ENCODE measurements around the gene KCMF1. TPM values are rescaled to one million over a fixed set of nuclear protein-coding genes. Genes with fewer than 3 reads are reported as not detected.

The KCMF1 gene
- total and polyA plus RNA-seq, 10 of the 15 experiments (the other 5 are each of a cell fraction or from before 2014, with no cell fraction given), result 8.4 to 124 (median 43.0) TPM

DNA sequence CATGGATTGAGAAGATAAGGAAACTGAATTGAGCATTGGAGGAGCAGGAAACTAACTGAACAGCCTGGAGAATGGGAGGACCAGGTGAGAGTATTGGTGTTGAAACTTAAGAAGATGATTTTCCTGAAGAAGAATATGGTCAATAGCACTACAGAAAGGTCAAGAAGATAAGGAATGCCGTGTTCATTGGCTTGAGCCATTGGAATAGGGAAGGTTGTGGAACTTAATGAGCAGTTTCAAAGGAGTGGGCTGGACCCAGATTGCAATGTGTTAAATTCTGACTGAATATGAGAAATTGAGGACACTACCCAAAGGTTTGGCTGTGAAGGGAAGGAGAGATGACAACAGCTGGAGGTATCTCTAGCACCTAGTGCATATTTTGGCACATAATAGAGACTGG is 19.0 kb downstream of the KCMF1 start:
- Histone ChIP-seq H3K4me3 (no peak overlapping the region), H3K4me2 (ENCODE audit: control insufficient read depth, insufficient read depth) (no peak overlapping the region), H3K4me1 (ENCODE audit: control insufficient read depth, insufficient read depth, low read length) (no peaks in the 10 kb centered on the region), H3K36me3 (ENCODE audit: control insufficient read depth in 2 of 2, insufficient read depth in 2 of 2, low read length in 1 of 2) (no peaks in the 10 kb centered on the region; a peak in 3 of 4 replicates), H3K9me3 (replicated peaks; ENCODE audit: control insufficient read depth, insufficient read depth, low read length) (no peaks in the 10 kb centered on the region), H3K27ac (ENCODE audit: control insufficient read depth, insufficient read depth) (no peak overlapping the region), H3K79me2 (ENCODE audit: control insufficient read depth, insufficient read depth, low read length) (peaks cover 80% of the 10 kb centered on the region), H2AFZ (ENCODE audit: control insufficient read depth, low read depth, low read length) (no peak overlapping the region), H3K9ac (ENCODE audit: control insufficient read depth, insufficient read depth, low read length) (no peak overlapping the region), H4K20me1 (ENCODE audit: control insufficient read depth, insufficient read depth) (0 out of 2 replicates have a peak, but pooled peaks cover 4% of the 10 kb centered on the region), H3K27me3 (replicated peaks in 1 of 2; ENCODE audit: control insufficient read depth in 2 of 2, insufficient read depth in 2 of 2, low read length in 1 of 2) (no peaks in the 10 kb centered on the region)
- POLR2A ChIA-PET, result no interaction called here
- SMC1A ChIA-PET (ENCODE audit: uncharacterized antibody, unreplicated experiment), result no interaction called here
- no peak for DNase-seq (ENCODE audit: low read depth, low spot score)
- CTCF ChIA-PET, result interaction anchor here (1.4 kb wide), 1 partner anchor 65 kb away, joined by 5 read pairs; no protein-coding TSS in a partner anchor
- WGBS (ENCODE audit: insufficient coverage, insufficient replicate concordance, low lambda C conversion rate, missing lambda C conversion rate), result 100% methylated on average over 1 of the region's 1 CpG
- TF ChIP-seq SUPT20H (IDR thresholded peaks at IDR 0.05; ENCODE audit: borderline replicate concordance, control insufficient read depth, low read depth, low read length), result no peak
- no peak for TF ChIP-seq ZNF592 (IDR thresholded peaks at IDR 0.05)
- TF ChIP-seq ETV6 (conservative IDR thresholded peaks at IDR 0.05 in 1 of 2, IDR thresholded peaks at IDR 0.05 in 1 of 2; ENCODE audit: borderline replicate concordance in 1 of 2, low read depth in 1 of 2), result no peak
- TF ChIP-seq POLR2AphosphoS5 (IDR thresholded peaks at IDR 0.05; ENCODE audit: low read length), result no peak
- BruUV-seq (replicated peaks), result no TSS peak
- no peak for FAIRE-seq
- in situ Hi-C loops (cut with MboI), result no loop called here
- no peak for ATAC-seq
- RAD21 ChIA-PET (ENCODE audit: unreplicated experiment), result no interaction called here
- intact Hi-C loops (cut with micrococcal nuclease; ENCODE audit: unreplicated experiment), result no loop called here
